Neuronal stem cell (in vitro differentiated cells): ENCODE measurements around the gene PRICKLE2.

Experiments used
- DNase-seq: peaks from one replicate; pipeline ENCODE4 v3.0.0-alpha.2; 2013; ENCODE audit warnings: low spot score
- H2AFZ ChIP-seq: one replicate; pipeline ENCODE4 v1.6.1; 2013; ENCODE audit warnings: mild to moderate bottlenecking, low read length, inconsistent platforms
- H2AK5ac ChIP-seq: 2 replicates; pipeline ENCODE4 v1.6.1; 2013; ENCODE audit warnings: low read depth, mild to moderate bottlenecking, inconsistent platforms, low read length, moderate library complexity, mixed read lengths
- H2BK120ac ChIP-seq: 2 replicates; pipeline ENCODE4 v1.6.1; 2013; ENCODE audit warnings: low read depth, mild to moderate bottlenecking, inconsistent platforms, low read length, moderate library complexity, mixed read lengths
- H2BK12ac ChIP-seq: one replicate; pipeline ENCODE4 v1.6.1; 2013; ENCODE audit warnings: low read length, inconsistent platforms
- H2BK15ac ChIP-seq: 2 replicates; pipeline ENCODE4 v1.6.1; 2013; ENCODE audit warnings: mild to moderate bottlenecking, low read length, inconsistent platforms, mixed read lengths
- H2BK5ac ChIP-seq: one replicate; pipeline ENCODE4 v1.6.1; 2013; ENCODE audit warnings: inconsistent platforms, mild to moderate bottlenecking, low read length, moderate library complexity
- H3K14ac ChIP-seq: one replicate; pipeline ENCODE4 v1.6.1; 2013; ENCODE audit warnings: low read length, inconsistent platforms
- H3K18ac ChIP-seq: 2 replicates; pipeline ENCODE4 v1.6.1; 2013; ENCODE audit warnings: low read length, inconsistent platforms
- H3K23ac ChIP-seq: 2 replicates; pipeline ENCODE4 v1.6.1; 2013; ENCODE audit warnings: low read depth, mild to moderate bottlenecking, mixed read lengths, low read length, inconsistent platforms; ENCODE audit not compliant: poor library complexity
- H3K27ac ChIP-seq: replicated peaks from 3 replicates; pipeline ENCODE4 v1.5.1; 2013; ENCODE audit warnings: low read length, inconsistent platforms
- H3K27me3 ChIP-seq, 3 experiments: 2 replicates each; pipeline ENCODE4 v1.6.1; 2013; ENCODE audit warnings: low read length in 3 of 3, mild to moderate bottlenecking in 2 of 3, inconsistent platforms in 1 of 3, low read depth in 1 of 3, mixed read lengths in 1 of 3, moderate library complexity in 1 of 3; ENCODE audit not compliant: control insufficient read depth in 3 of 3, insufficient read depth in 3 of 3
- H3K36me3 ChIP-seq, 2 donors: replicated peaks in 1 of 2; 2 replicates each; pipeline ENCODE4 v1.6.1; 2013; ENCODE audit warnings: low read length in 2 of 2; ENCODE audit not compliant: control insufficient read depth in 2 of 2, insufficient read depth in 2 of 2
- H3K4ac ChIP-seq: 2 replicates; pipeline ENCODE4 v1.6.1; 2013; ENCODE audit warnings: inconsistent platforms, mild to moderate bottlenecking, low read length, moderate library complexity
- H3K4me1 ChIP-seq, 2 donors: 1 replicate in 1 of 2; 2 replicates in 1 of 2; pipeline ENCODE4 v1.6.1; 2013; ENCODE audit warnings: low read length in 2 of 2, low read depth in 1 of 2; ENCODE audit not compliant: control insufficient read depth in 2 of 2, insufficient read depth in 1 of 2
- H3K4me2 ChIP-seq: one replicate; pipeline ENCODE4 v1.6.1; 2013; ENCODE audit warnings: mild to moderate bottlenecking, low read length, inconsistent platforms; ENCODE audit not compliant: insufficient read depth, poor library complexity, severe bottlenecking
- H3K4me3 ChIP-seq, 2 donors: 2 replicates each; pipeline ENCODE4 v1.5.1; 2013; ENCODE audit warnings: low read length in 2 of 2, mild to moderate bottlenecking in 2 of 2, inconsistent platforms in 1 of 2, moderate library complexity in 1 of 2
- H3K79me1 ChIP-seq: one replicate; pipeline ENCODE4 v1.6.1; 2013; ENCODE audit warnings: low read depth, mild to moderate bottlenecking, inconsistent platforms, low read length, moderate library complexity
- H3K9ac ChIP-seq: one replicate; pipeline ENCODE4 v1.6.1; 2013; ENCODE audit warnings: mild to moderate bottlenecking, low read depth, low read length, inconsistent platforms; ENCODE audit not compliant: poor library complexity
- H3K9me3 ChIP-seq, 2 donors: replicated peaks in 1 of 2; 2 replicates each; pipeline versions ENCODE3 to v1.6.1; 2013; ENCODE audit warnings: low read length in 2 of 2, mild to moderate bottlenecking in 2 of 2, inconsistent platforms in 1 of 2, low read depth in 1 of 2, mixed read lengths in 1 of 2, moderate library complexity in 1 of 2; ENCODE audit not compliant: control insufficient read depth in 2 of 2, insufficient read depth in 1 of 2
- H4K8ac ChIP-seq: one replicate; pipeline ENCODE4 v1.6.1; 2013; ENCODE audit warnings: low read depth, mild to moderate bottlenecking, inconsistent platforms, low read length, moderate library complexity
- H4K91ac ChIP-seq: one replicate; pipeline ENCODE4 v1.6.1; 2013; ENCODE audit warnings: low read length, low read depth, mild to moderate bottlenecking, inconsistent platforms; ENCODE audit not compliant: poor library complexity
- WGBS, 2 donors: extraction: QIAGEN DNeasy Blood & Tissue Kit; methylation state at CpG; one replicate each; pipeline ENCODE4 v1.1.7; 2013; ENCODE audit warnings: missing lambda C conversion rate in 2 of 2, mixed read lengths in 1 of 2; ENCODE audit not compliant: insufficient read length in 2 of 2, insufficient replicate concordance in 1 of 2; ENCODE audit errors: extremely low coverage in 2 of 2; 5-methylcytosine and 5-hydroxymethylcytosine counted together

Gene PRICKLE2

GRCh38 chr3:64151342-64151871 is 73.9 kb downstream of the PRICKLE2 start:
- no peak overlapping the region for H3K14ac ChIP-seq
- H3K4me1 ChIP-seq = peaks cover 13 to 17% of the 10 kb centered on the region in 2 donors
- no peak overlapping the region for H3K18ac ChIP-seq
- H3K23ac ChIP-seq = no peak overlapping the region
- peaks cover 0 to 4% of the 10 kb centered on the region in 2 donors for H3K36me3 ChIP-seq
- no peak overlapping the region for H3K4me3 ChIP-seq
- H3K79me1 ChIP-seq = no peaks in the 10 kb centered on the region
- WGBS, 2 donors = no CpG with 5 or more reads among the region's 5 CpGs
- no peak for DNase-seq
- no peak overlapping the region for H2AFZ ChIP-seq
- no peak overlapping the region for H3K9ac ChIP-seq
- no peak overlapping the region for H2BK12ac ChIP-seq
- no peaks in the 10 kb centered on the region for H3K27me3 ChIP-seq
- no peak overlapping the region for H2AK5ac ChIP-seq
- no peak overlapping the region for H3K4me2 ChIP-seq
- no peak overlapping the region for H3K4ac ChIP-seq
- H2BK15ac ChIP-seq = no peak overlapping the region
- H4K8ac ChIP-seq = no peak overlapping the region
- H2BK5ac ChIP-seq = no peak overlapping the region
- H4K91ac ChIP-seq = no peak overlapping the region
- H3K27ac ChIP-seq = no peak overlapping the region
- H2BK120ac ChIP-seq = no peak overlapping the region
- peaks cover 2 to 6% of the 10 kb centered on the region in 2 donors for H3K9me3 ChIP-seq

- H4K8ac ChIP-seq = no peak overlapping the region
- no peak for DNase-seq
- H3K4me1 ChIP-seq = peaks cover 13 to 17% of the 10 kb centered on the region in 2 donors
- peak overlapping the region; percentile 13 for H2BK15ac ChIP-seq
- peaks cover 0 to 4% of the 10 kb centered on the region in 2 donors for H3K36me3 ChIP-seq
- no peak overlapping the region for H3K4me2 ChIP-seq
- no peaks in the 10 kb centered on the region for H3K27me3 ChIP-seq
- H3K9me3 ChIP-seq = peaks cover 2 to 6% of the 10 kb centered on the region in 2 donors
- H3K27ac ChIP-seq = peak overlapping the region; percentile 11
- no peak overlapping the region for H2BK120ac ChIP-seq
- H3K4me3 ChIP-seq = no peak overlapping the region
- peak overlapping the region; percentile 17 for H2BK12ac ChIP-seq
- no peak overlapping the region for H3K14ac ChIP-seq
- peak overlapping the region; percentile 6 for H4K91ac ChIP-seq
- no peaks in the 10 kb centered on the region for H3K79me1 ChIP-seq
- H2BK5ac ChIP-seq = no peak overlapping the region
- no peak overlapping the region for H3K23ac ChIP-seq
- no CpG with 5 or more reads among the region's 13 CpGs for WGBS, 2 donors
- H2AK5ac ChIP-seq = peak overlapping the region; percentile 14
- no peak overlapping the region for H3K9ac ChIP-seq
- no peak overlapping the region for H3K4ac ChIP-seq
- peak overlapping the region; percentile 63 for H2AFZ ChIP-seq
- peak overlapping the region; percentile 49 for H3K18ac ChIP-seq
These were observed 74.6 kb downstream of the PRICKLE2 start for GRCh38 chr3:64150623-64151207.

- H2AFZ ChIP-seq = no peak overlapping the region
- no peak for DNase-seq
- peak overlapping the region; percentile 72 for H3K27ac ChIP-seq
- H4K8ac ChIP-seq = no peak overlapping the region
- H3K27me3 ChIP-seq = no peaks in the 10 kb centered on the region
- H4K91ac ChIP-seq = no peak overlapping the region
- H2BK5ac ChIP-seq = no peak overlapping the region
- H2AK5ac ChIP-seq = no peak overlapping the region
- peak overlapping the region; percentile 21 for H3K18ac ChIP-seq
- no peak overlapping the region for H3K4ac ChIP-seq
- no CpG with 5 or more reads among the region's 6 CpGs for WGBS, 2 donors
- H3K36me3 ChIP-seq = peaks cover 0 to 4% of the 10 kb centered on the region in 2 donors
- H3K23ac ChIP-seq = no peak overlapping the region
- H3K9ac ChIP-seq = no peak overlapping the region
- H2BK12ac ChIP-seq = no peak overlapping the region
- no peak overlapping the region for H2BK120ac ChIP-seq
- no peak overlapping the region for H3K14ac ChIP-seq
- H3K9me3 ChIP-seq = peaks cover 2 to 6% of the 10 kb centered on the region in 2 donors
- H3K4me3 ChIP-seq = no peak overlapping the region
- H3K4me1 ChIP-seq = peaks cover 13 to 17% of the 10 kb centered on the region in 2 donors
- H2BK15ac ChIP-seq = no peak overlapping the region
- H3K79me1 ChIP-seq = no peaks in the 10 kb centered on the region
- no peak overlapping the region for H3K4me2 ChIP-seq
These were observed 75.4 kb downstream of the PRICKLE2 start for GRCh38 chr3:64149886-64150285.

- no peak overlapping the region for H4K91ac ChIP-seq
- H3K14ac ChIP-seq = no peak overlapping the region
- no peak overlapping the region for H3K4me2 ChIP-seq
- no peak overlapping the region for H3K9ac ChIP-seq
- DNase-seq = no peak
- no peak overlapping the region for H2AFZ ChIP-seq
- no peak overlapping the region for H2BK15ac ChIP-seq
- H3K23ac ChIP-seq = no peak overlapping the region
- H2AK5ac ChIP-seq = no peak overlapping the region
- H3K27me3 ChIP-seq = no peaks in the 10 kb centered on the region
- no CpG with 5 or more reads among the region's 10 CpGs for WGBS, 2 donors
- H2BK12ac ChIP-seq = no peak overlapping the region
- peaks cover 2 to 6% of the 10 kb centered on the region in 2 donors for H3K9me3 ChIP-seq
- peak overlapping the region; percentile 72 for H3K27ac ChIP-seq
- no peaks in the 10 kb centered on the region for H3K79me1 ChIP-seq
- H3K4me3 ChIP-seq = no peak overlapping the region
- no peak overlapping the region for H4K8ac ChIP-seq
- H3K36me3 ChIP-seq = peaks cover 0 to 4% of the 10 kb centered on the region in 2 donors
- peaks cover 13 to 19% of the 10 kb centered on the region in 2 donors for H3K4me1 ChIP-seq
- H2BK120ac ChIP-seq = no peak overlapping the region
- no peak overlapping the region for H3K4ac ChIP-seq
- no peak overlapping the region for H2BK5ac ChIP-seq
- peak overlapping the region; percentile 55 for H3K18ac ChIP-seq
These were observed 76.2 kb downstream of the PRICKLE2 start for GRCh38 chr3:64148955-64149653.
